Measurements from ENCODE around the gene NEAT1.

NEAT1 gene

GRCh38 chr11:65429724-65430405 lies 7.3 kb downstream of the NEAT1 start:
- peaks cover 4% of the 10 kb centered on the region for H3K27me3 Mint-ChIP-seq (ENCODE audit: low read depth)
- H3K27ac Mint-ChIP-seq: peak overlapping the region; percentile 99
- H3K4me1 Mint-ChIP-seq (ENCODE audit: low read depth): peaks cover 84% of the 10 kb centered on the region
- H3K4me3 Mint-ChIP-seq: peak overlapping the region; percentile 99
- H3K36me3 Mint-ChIP-seq (ENCODE audit: low read depth): peaks cover 69% of the 10 kb centered on the region
- H3K9me3 Mint-ChIP-seq: no peaks in the 10 kb centered on the region

- Mint-ChIP-seq H3K9me3 (no peaks in the 10 kb centered on the region), H3K36me3 (ENCODE audit: low read depth) (peaks cover 69% of the 10 kb centered on the region), H3K27me3 (ENCODE audit: low read depth) (no peaks in the 10 kb centered on the region), H3K4me3 (peak overlapping the region; percentile 99), H3K27ac (peak overlapping the region; percentile 99), H3K4me1 (ENCODE audit: low read depth) (peaks cover 86% of the 10 kb centered on the region)
These were observed 8.0 kb downstream of the NEAT1 start for GRCh38 chr11:65430406-65431217.

- H3K36me3 Mint-ChIP-seq (ENCODE audit: low read depth): peaks cover 69% of the 10 kb centered on the region
- peak overlapping the region; percentile 80 for H3K27ac Mint-ChIP-seq
- no peaks in the 10 kb centered on the region for H3K9me3 Mint-ChIP-seq
- H3K27me3 Mint-ChIP-seq (ENCODE audit: low read depth): no peaks in the 10 kb centered on the region
- peaks cover 86% of the 10 kb centered on the region for H3K4me1 Mint-ChIP-seq (ENCODE audit: low read depth)
- peak overlapping the region; percentile 35 for H3K4me3 Mint-ChIP-seq
These were observed 9.0 kb downstream of the NEAT1 start for GRCh38 chr11:65431451-65432099.

- Mint-ChIP-seq H3K9me3 (no peaks in the 10 kb centered on the region), H3K4me1 (ENCODE audit: low read depth) (peaks cover 83% of the 10 kb centered on the region)
These were observed 9.6 kb downstream of the NEAT1 start for GRCh38 chr11:65432100-65432650.

GRCh38 chr11:65432686-65433582 lies 10.3 kb downstream of the NEAT1 start:
- Mint-ChIP-seq H3K4me3 (peak overlapping the region; percentile 9), H3K9me3 (no peaks in the 10 kb centered on the region), H3K4me1 (ENCODE audit: low read depth) (peaks cover 81% of the 10 kb centered on the region), H3K27me3 (ENCODE audit: low read depth) (no peaks in the 10 kb centered on the region), H3K27ac (peak overlapping the region; percentile 64), H3K36me3 (ENCODE audit: low read depth) (peaks cover 67% of the 10 kb centered on the region)

More at GRCh38 chr11:65432100-65432650, 9.6 kb downstream of the NEAT1 start:
- H3K4me3 Mint-ChIP-seq: peak overlapping the region; percentile 15
- peak overlapping the region; percentile 64 for H3K27ac Mint-ChIP-seq
- H3K27me3 Mint-ChIP-seq (ENCODE audit: low read depth): no peaks in the 10 kb centered on the region
- peaks cover 67% of the 10 kb centered on the region for H3K36me3 Mint-ChIP-seq (ENCODE audit: low read depth)

GRCh38 chr11:65433657-65434056 lies 11.1 kb downstream of the NEAT1 start:
- Mint-ChIP-seq H3K36me3 (ENCODE audit: low read depth) (peaks cover 66% of the 10 kb centered on the region), H3K27ac (no peak overlapping the region), H3K4me3 (no peak overlapping the region), H3K9me3 (no peaks in the 10 kb centered on the region), H3K4me1 (ENCODE audit: low read depth) (peaks cover 79% of the 10 kb centered on the region), H3K27me3 (ENCODE audit: low read depth) (no peaks in the 10 kb centered on the region)

GRCh38 chr11:65434057-65434666 lies 11.6 kb downstream of the NEAT1 start:
- H3K27me3 Mint-ChIP-seq (ENCODE audit: low read depth): no peaks in the 10 kb centered on the region
- no peaks in the 10 kb centered on the region for H3K9me3 Mint-ChIP-seq
- H3K4me3 Mint-ChIP-seq: no peak overlapping the region
- H3K4me1 Mint-ChIP-seq (ENCODE audit: low read depth): peaks cover 81% of the 10 kb centered on the region
- peaks cover 70% of the 10 kb centered on the region for H3K36me3 Mint-ChIP-seq (ENCODE audit: low read depth)
- H3K27ac Mint-ChIP-seq: peak overlapping the region; percentile 20

GRCh38 chr11:65434667-65435410 lies 12.2 kb downstream of the NEAT1 start:
- Mint-ChIP-seq H3K4me1 (ENCODE audit: low read depth) (peaks cover 79% of the 10 kb centered on the region), H3K27me3 (ENCODE audit: low read depth) (no peaks in the 10 kb centered on the region), H3K36me3 (ENCODE audit: low read depth) (peaks cover 67% of the 10 kb centered on the region), H3K9me3 (no peaks in the 10 kb centered on the region), H3K4me3 (peak overlapping the region; percentile 17), H3K27ac (peak overlapping the region; percentile 49)

GRCh38 chr11:65435411-65435931 lies 12.9 kb downstream of the NEAT1 start:
- no peak overlapping the region for H3K4me3 Mint-ChIP-seq
- no peaks in the 10 kb centered on the region for H3K9me3 Mint-ChIP-seq
- H3K27ac Mint-ChIP-seq: peak overlapping the region; percentile 49
- peaks cover 77% of the 10 kb centered on the region for H3K4me1 Mint-ChIP-seq (ENCODE audit: low read depth)
- H3K27me3 Mint-ChIP-seq (ENCODE audit: low read depth): no peaks in the 10 kb centered on the region
- H3K36me3 Mint-ChIP-seq (ENCODE audit: low read depth): peaks cover 65% of the 10 kb centered on the region

GRCh38 chr11:65435981-65436411 lies 13.4 kb downstream of the NEAT1 start:
- Mint-ChIP-seq H3K36me3 (ENCODE audit: low read depth) (peaks cover 68% of the 10 kb centered on the region), H3K4me1 (ENCODE audit: low read depth) (peaks cover 75% of the 10 kb centered on the region), H3K4me3 (peak overlapping the region; percentile 40), H3K27ac (peak overlapping the region; percentile 49), H3K27me3 (ENCODE audit: low read depth) (no peaks in the 10 kb centered on the region), H3K9me3 (no peaks in the 10 kb centered on the region)

- Mint-ChIP-seq H3K4me3 (no peak overlapping the region), H3K27me3 (ENCODE audit: low read depth) (no peaks in the 10 kb centered on the region), H3K36me3 (ENCODE audit: low read depth) (peaks cover 67% of the 10 kb centered on the region), H3K27ac (no peak overlapping the region), H3K4me1 (ENCODE audit: low read depth) (peaks cover 73% of the 10 kb centered on the region), H3K9me3 (no peaks in the 10 kb centered on the region)
These were observed 13.9 kb downstream of the NEAT1 start for GRCh38 chr11:65436412-65437032.

- Mint-ChIP-seq H3K36me3 (ENCODE audit: low read depth) (peaks cover 68% of the 10 kb centered on the region), H3K4me3 (no peak overlapping the region), H3K9me3 (no peaks in the 10 kb centered on the region), H3K27me3 (ENCODE audit: low read depth) (no peaks in the 10 kb centered on the region), H3K4me1 (ENCODE audit: low read depth) (peaks cover 67% of the 10 kb centered on the region), H3K27ac (peak overlapping the region; percentile 19)
These were observed 15.0 kb downstream of the NEAT1 start for GRCh38 chr11:65437436-65438227.
